K562 (cell line): Measurements from ENCODE around the gene ITPKB. TPM values are rescaled to one million over a fixed set of nuclear protein-coding genes. Genes with fewer than 3 reads are reported as not detected.

ENCODE experiments used
- BCL6 ChIP-seq: fragments of 250-450 bp; sonication (Bioruptor Pico); IDR thresholded peaks from 2 replicates; pipeline ENCODE4 v1.4.0; 2020
- BHLHE40 ChIP-seq: IDR thresholded peaks from 2 replicates; pipeline ENCODE4 v1.6.1; 2011; ENCODE audit warnings: low read length, improper control_type of control experiment
- CAMTA2 ChIP-seq: fragments of 250-450 bp; sonication (Bioruptor Pico); conservative IDR thresholded peaks from 2 replicates; pipeline ENCODE4 v1.5.1; 2022
- CBX3 ChIP-seq, 2 experiments: IDR thresholded peaks; 1 replicate in 1 of 2; 2 replicates in 1 of 2; pipeline ENCODE4 v1.6.1; 2012; ENCODE audit warnings: inconsistent platforms in 2 of 2, low read length in 2 of 2, borderline replicate concordance in 1 of 2, control low read depth in 1 of 2
- CTCF ChIP-seq, 3 experiments: IDR thresholded peaks in 2 of 3; conservative IDR thresholded peaks in 1 of 3; 2 replicates each; pipeline ENCODE4 v1.5.1; 2011 to 2012; ENCODE audit warnings: low read length in 3 of 3, mild to moderate bottlenecking in 3 of 3, control low read depth in 2 of 3, improper control_type of control experiment in 1 of 3, inconsistent platforms in 1 of 3, low read depth in 1 of 3, mixed read lengths in 1 of 3, moderate library complexity in 1 of 3; ENCODE audit not compliant: insufficient read depth in 2 of 3
- CXXC5 ChIP-seq: fragments of 250-450 bp; sonication (Bioruptor Pico); IDR thresholded peaks from 2 replicates; pipeline ENCODE4 v1.8.0; 2022; ENCODE audit warnings: inconsistent platforms, mild to moderate bottlenecking, moderate library complexity
- DEAF1 ChIP-seq: fragments of 450-650 bp; formaldehyde crosslinking; IDR thresholded peaks from 2 replicates; pipeline ENCODE4 v1.4.0; 2020; ENCODE audit warnings: mild to moderate bottlenecking, moderate library complexity
- HCFC1 ChIP-seq: IDR thresholded peaks from 2 replicates; pipeline ENCODE4 v1.6.1; 2012; ENCODE audit warnings: low read depth, low read length, improper control_type of control experiment
- KLF13 ChIP-seq: fragments of 450-650 bp; IDR thresholded peaks from 2 replicates; pipeline ENCODE4 v1.6.1; 2016; ENCODE audit warnings: missing genetic modification characterization, low read depth, mild to moderate bottlenecking, missing compliant biosample characterization, moderate library complexity, borderline replicate concordance
- KLF16 ChIP-seq: IDR thresholded peaks from 2 replicates; pipeline ENCODE4 v1.6.1; 2016; ENCODE audit warnings: antibody characterized with exemption
- NR1H2 ChIP-seq: sonication (generic); formaldehyde crosslinking; IDR thresholded peaks from 2 replicates; pipeline ENCODE4 v1.4.0; 2020; ENCODE audit warnings: mild to moderate bottlenecking, missing genetic modification reagents
- RAD21 ChIP-seq, 2 experiments: fragments of 250-450 bp in 1 of 2; fragments of 450-650 bp in 1 of 2; sonication (Bioruptor Pico) in 1 of 2; formaldehyde crosslinking in 1 of 2; IDR thresholded peaks in 1 of 2; conservative IDR thresholded peaks in 1 of 2; 2 replicates each; pipeline versions ENCODE4 v1.4.0 to v1.8.0; 2020 to 2022; ENCODE audit warnings: mild to moderate bottlenecking in 2 of 2, moderate library complexity in 1 of 2
- SMAD4 ChIP-seq: fragments of 250-450 bp; sonication (Bioruptor Pico); conservative IDR thresholded peaks from 2 replicates; pipeline ENCODE4 v1.8.0; 2021; ENCODE audit warnings: inconsistent platforms, mild to moderate bottlenecking, moderate library complexity
- STAG1 ChIP-seq: sonication (generic); formaldehyde crosslinking; IDR thresholded peaks from 2 replicates; pipeline ENCODE4 v1.5.0; 2020; ENCODE audit warnings: missing genetic modification reagents, borderline replicate concordance
- TFAP4 ChIP-seq: sonication (generic); formaldehyde crosslinking; IDR thresholded peaks from 2 replicates; pipeline ENCODE4 v1.8.0; 2022; ENCODE audit warnings: missing genetic modification reagents, mild to moderate bottlenecking, moderate library complexity, borderline replicate concordance
- XRCC3 ChIP-seq: fragments of 450-650 bp; IDR thresholded peaks from 2 replicates; pipeline ENCODE4 v1.6.1; 2017; ENCODE audit warnings: mild to moderate bottlenecking, moderate library complexity
- YBX1 ChIP-seq: fragments of 450-650 bp; IDR thresholded peaks from 2 replicates; pipeline ENCODE4 v1.7.1; 2016; ENCODE audit warnings: mild to moderate bottlenecking
- YY1 ChIP-seq, 3 experiments: IDR thresholded peaks; 2 replicates each; pipeline ENCODE4 v1.6.1; 2011; ENCODE audit warnings: low read length in 2 of 3, mild to moderate bottlenecking in 2 of 3, moderate library complexity in 2 of 3, borderline replicate concordance in 1 of 3, control low read depth in 1 of 3, low read depth in 1 of 3; ENCODE audit not compliant: insufficient read depth in 3 of 3, insufficient replicate concordance in 2 of 3, control insufficient read depth in 1 of 3, insufficient read length in 1 of 3; ENCODE audit errors: extremely low read depth in 1 of 3
- ZFP36 ChIP-seq: fragments of 150-350 bp; IDR thresholded peaks from 2 replicates; pipeline ENCODE4 v1.6.1; 2018; ENCODE audit warnings: low read length, low read depth; ENCODE audit not compliant: partially characterized antibody
- ZNF695 ChIP-seq: fragments of 450-650 bp; formaldehyde crosslinking; IDR thresholded peaks from 2 replicates; pipeline ENCODE4 v1.4.0; 2020; ENCODE audit warnings: mild to moderate bottlenecking, moderate library complexity
- polyA plus RNA-seq, 8 experiments: library from polyadenylated mRNA; depleted of rRNA in 4 of 8; stranded (reverse) in 5 of 8; unstranded in 3 of 8; fragments of >200 nt; fragmentation: Nextera tagmentation in 2 of 8; fragmentation: Illumina TruSeq in 1 of 8; extraction: Ambion mirVana in 2 of 8; extraction: Trizol in 1 of 8; gene quantifications; 2 replicates each; pipeline versions ENCODE4 v1.2.1 to v1.2.3, GENCODE V29; 2011 to 2014; ENCODE audit warnings: inconsistent platforms in 1 of 8, missing spikeins in 1 of 8
- total RNA-seq, 7 experiments: library from RNA; depleted of rRNA in 6 of 7; stranded (reverse); fragments of >200 nt in 6 of 7; fragmentation: Illumina TruSeq in 2 of 7; extraction: Trizol in 2 of 7; gene quantifications; 2 replicates each; pipeline versions ENCODE4 v1.2.1 to v1.2.3, GENCODE V29; 2011 to 2021; ENCODE audit warnings: low replicate concordance in 1 of 7

ITPKB gene
- total and polyA plus RNA-seq, 9 of the 15 experiments (the other 6 are each of a cell fraction or from before 2014, with no cell fraction given): 0.01 to 0.22 TPM; not detected in 7

GRCh38 chr1:226626577-226626956 lies 112.5 kb downstream of the ITPKB start (continued):
- no peak for TF ChIP-seq XRCC3
- TF ChIP-seq STAG1: peak; percentile 68; the same call in 1 of the 2 replicates
- no peak for TF ChIP-seq YBX1
- peak in 1 of 2 experiments; percentile 94; a peak in 2 of 3 replicates for TF ChIP-seq CBX3 (IDR thresholded peaks at IDR 0.05; ENCODE audit: borderline replicate concordance in 1 of 2, low read length in 2 of 2)
- TF ChIP-seq YY1 (IDR thresholded peaks at IDR 0.05; ENCODE audit: borderline replicate concordance in 1 of 3, control insufficient read depth in 1 of 3, extremely low read depth in 1 of 3, insufficient read depth in 3 of 3, insufficient read length in 1 of 3, insufficient replicate concordance in 2 of 3, low read depth in 1 of 3, low read length in 2 of 3): peak in 2 of 3 experiments; percentile 64 to 74
- no peak for TF ChIP-seq KLF13 (tag)
- TF ChIP-seq BHLHE40: peak; percentile 91
- TF ChIP-seq CAMTA2 (CRISPR knock-in tag): no peak
- TF ChIP-seq CXXC5 (CRISPR knock-in tag): peak; percentile 78
- TF ChIP-seq CTCF (IDR thresholded peaks at IDR 0.05 in 2 of 3, conservative IDR thresholded peaks at IDR 0.05 in 1 of 3; ENCODE audit: insufficient read depth in 2 of 3, low read depth in 1 of 3, low read length in 3 of 3): peak; percentile 95 to 98 (median 97)
- 0 out of 2 replicates have a peak, but pooled peaks have one; percentile 8 for TF ChIP-seq HCFC1
- TF ChIP-seq ZNF695 (CRISPR knock-in tag): no peak
- TF ChIP-seq DEAF1 (CRISPR knock-in tag): peak; percentile 59
- peak; percentile 60 to 80 for TF ChIP-seq RAD21 (CRISPR knock-in tag; conservative IDR thresholded peaks at IDR 0.05 in 1 of 2, IDR thresholded peaks at IDR 0.05 in 1 of 2)
- TF ChIP-seq KLF16: peak; percentile 58; the same call in 1 of the 2 replicates
- TF ChIP-seq NR1H2: 0 out of 2 replicates have a peak, but pooled peaks have one; percentile 31
- TF ChIP-seq ZFP36: peak; percentile 20
- TF ChIP-seq BCL6: no peak
- peak; percentile 38; the same call in 1 of the 2 replicates for TF ChIP-seq SMAD4 (CRISPR knock-in tag)
- 0 out of 2 replicates have a peak, but pooled peaks have one; percentile 21 for TF ChIP-seq TFAP4 (CRISPR knock-in tag)
